Measurements from ENCODE around the gene LARGE1. TPM values are rescaled to one million over a fixed set of nuclear protein-coding genes. Genes with fewer than 3 reads are reported as not detected.

Gene LARGE1
- total and polyA plus RNA-seq, 4 experiments from 2014 or later, result 0.06 to 1.1 (median 1.0) TPM; not detected in 1

- no peaks in the 10 kb centered on the region for H3K4me1 ChIP-seq (ENCODE audit: insufficient read depth, low read length)
- no peak overlapping the region for H3K4me3 Mint-ChIP-seq
- H3K27ac ChIP-seq (ENCODE audit: low read depth, low read length), result no peak overlapping the region
- no peak overlapping the region for H3K4me3 ChIP-seq (ENCODE audit: low read length in 2 of 2)
- CTCF ChIA-PET (ENCODE audit: partially characterized antibody), result no interaction called here
- no peaks in the 10 kb centered on the region for H3K4me1 Mint-ChIP-seq
- H3K27me3 ChIP-seq (ENCODE audit: insufficient read depth, low read length), result no peaks in the 10 kb centered on the region
- POLR2A ChIA-PET (ENCODE audit: partially characterized antibody), result no interaction called here
- no peaks in the 10 kb centered on the region for H3K36me3 ChIP-seq (ENCODE audit: insufficient read depth, low read length)
- intact Hi-C loops (cut with micrococcal nuclease), result no loop called here
- peaks cover 0 to 10% (median 4%) of the 10 kb centered on the region in 8 donors for H3K9me3 Mint-ChIP-seq
- no peaks in the 10 kb centered on the region for H3K36me3 Mint-ChIP-seq
- H3K9me3 ChIP-seq (ENCODE audit: control insufficient read depth in 1 of 2, low read length in 2 of 2), result no peaks in the 10 kb centered on the region
- peaks cover 0 to 1% of the 10 kb centered on the region in 2 donors for H3K27me3 Mint-ChIP-seq
- no peak for DNase-seq
- no peak overlapping the region for H3K27ac Mint-ChIP-seq
Observed at GRCh38 chr22:33894515-33894914, 25.8 kb downstream of the LARGE1 start.

- POLR2A ChIA-PET (ENCODE audit: partially characterized antibody), result no interaction called here
- H3K9me3 Mint-ChIP-seq, result peaks cover 0 to 10% (median 4%) of the 10 kb centered on the region in 8 donors
- no peak overlapping the region for H3K4me3 Mint-ChIP-seq
- H3K36me3 ChIP-seq (ENCODE audit: insufficient read depth, low read length), result no peaks in the 10 kb centered on the region
- H3K27me3 Mint-ChIP-seq, result peaks cover 0 to 1% of the 10 kb centered on the region in 2 donors
- no peak overlapping the region for H3K27ac Mint-ChIP-seq
- no peak for DNase-seq
- H3K9me3 ChIP-seq (ENCODE audit: control insufficient read depth in 1 of 2, low read length in 2 of 2), result no peaks in the 10 kb centered on the region
- no peak overlapping the region for H3K4me3 ChIP-seq (ENCODE audit: low read length in 2 of 2)
- no peaks in the 10 kb centered on the region for H3K4me1 ChIP-seq (ENCODE audit: insufficient read depth, low read length)
- H3K27me3 ChIP-seq (ENCODE audit: insufficient read depth, low read length), result no peaks in the 10 kb centered on the region
- intact Hi-C loops (cut with micrococcal nuclease), result no loop called here
- H3K36me3 Mint-ChIP-seq, result no peaks in the 10 kb centered on the region
- no peaks in the 10 kb centered on the region for H3K4me1 Mint-ChIP-seq
- CTCF ChIA-PET (ENCODE audit: partially characterized antibody), result no interaction called here
- H3K27ac ChIP-seq (ENCODE audit: low read depth, low read length), result no peak overlapping the region
Observed at GRCh38 chr22:33894036-33894435, 26.2 kb downstream of the LARGE1 start.

GRCh38 chr22:33893512-33893911 lies 26.8 kb downstream of the LARGE1 start:
- DNase-seq, result no peak
- Mint-ChIP-seq H3K4me3 (no peak overlapping the region), H3K27ac (no peak overlapping the region), H3K4me1 (no peaks in the 10 kb centered on the region), H3K27me3 (peaks cover 0 to 1% of the 10 kb centered on the region in 2 donors), H3K36me3 (no peaks in the 10 kb centered on the region), H3K9me3 (peaks cover 0 to 10% (median 4%) of the 10 kb centered on the region in 8 donors)
- ChIA-PET CTCF (ENCODE audit: partially characterized antibody) (no interaction called here), POLR2A (ENCODE audit: partially characterized antibody) (no interaction called here)
- no peaks in the 10 kb centered on the region for H3K4me1 ChIP-seq (ENCODE audit: insufficient read depth, low read length)
- no peaks in the 10 kb centered on the region for H3K27me3 ChIP-seq (ENCODE audit: insufficient read depth, low read length)
- no peaks in the 10 kb centered on the region for H3K9me3 ChIP-seq (ENCODE audit: control insufficient read depth in 1 of 2, low read length in 2 of 2)
- intact Hi-C loops (cut with micrococcal nuclease), result no loop called here
- H3K27ac ChIP-seq (ENCODE audit: low read depth, low read length), result no peak overlapping the region
- no peaks in the 10 kb centered on the region for H3K36me3 ChIP-seq (ENCODE audit: insufficient read depth, low read length)
- no peak overlapping the region for H3K4me3 ChIP-seq (ENCODE audit: low read length in 2 of 2)

GRCh38 chr22:33891992-33892391 lies 28.3 kb downstream of the LARGE1 start:
- Mint-ChIP-seq H3K4me3 (no peak overlapping the region), H3K9me3 (peaks cover 0 to 10% (median 4%) of the 10 kb centered on the region in 8 donors), H3K27me3 (no peaks in the 10 kb centered on the region), H3K27ac (no peak overlapping the region), H3K36me3 (no peaks in the 10 kb centered on the region), H3K4me1 (no peaks in the 10 kb centered on the region)
- Histone ChIP-seq H3K4me3 (ENCODE audit: low read length in 2 of 2) (no peak overlapping the region), H3K27ac (ENCODE audit: low read depth, low read length) (no peak overlapping the region), H3K4me1 (ENCODE audit: insufficient read depth, low read length) (no peaks in the 10 kb centered on the region), H3K9me3 (ENCODE audit: control insufficient read depth in 1 of 2, low read length in 2 of 2) (no peaks in the 10 kb centered on the region), H3K27me3 (ENCODE audit: insufficient read depth, low read length) (no peaks in the 10 kb centered on the region), H3K36me3 (ENCODE audit: insufficient read depth, low read length) (no peaks in the 10 kb centered on the region)
- intact Hi-C loops (cut with micrococcal nuclease), result no loop called here
- ChIA-PET POLR2A (ENCODE audit: partially characterized antibody) (no interaction called here), CTCF (ENCODE audit: partially characterized antibody) (no interaction called here)
- no peak for DNase-seq

- Histone ChIP-seq H3K27me3 (ENCODE audit: insufficient read depth, low read length) (no peaks in the 10 kb centered on the region), H3K4me1 (ENCODE audit: insufficient read depth, low read length) (no peaks in the 10 kb centered on the region), H3K27ac (ENCODE audit: low read depth, low read length) (no peak overlapping the region), H3K4me3 (ENCODE audit: low read length in 2 of 2) (no peak overlapping the region), H3K9me3 (ENCODE audit: control insufficient read depth in 1 of 2, low read length in 2 of 2) (no peaks in the 10 kb centered on the region), H3K36me3 (ENCODE audit: insufficient read depth, low read length) (no peaks in the 10 kb centered on the region)
- H3K36me3 Mint-ChIP-seq, result no peaks in the 10 kb centered on the region
- no peak for DNase-seq
- intact Hi-C loops (cut with micrococcal nuclease), result no loop called here
- H3K4me3 Mint-ChIP-seq, result no peak overlapping the region
- H3K27me3 Mint-ChIP-seq, result no peaks in the 10 kb centered on the region
- H3K27ac Mint-ChIP-seq, result no peak overlapping the region
- H3K9me3 Mint-ChIP-seq, result peaks cover 0 to 10% (median 4%) of the 10 kb centered on the region in 8 donors
- no peaks in the 10 kb centered on the region for H3K4me1 Mint-ChIP-seq
- CTCF ChIA-PET (ENCODE audit: partially characterized antibody), result no interaction called here
- POLR2A ChIA-PET (ENCODE audit: partially characterized antibody), result no interaction called here
Observed at GRCh38 chr22:33891455-33891854, 28.8 kb downstream of the LARGE1 start.

GRCh38 chr22:33889748-33890147 lies 30.5 kb downstream of the LARGE1 start:
- Mint-ChIP-seq H3K4me1 (no peaks in the 10 kb centered on the region), H3K36me3 (no peaks in the 10 kb centered on the region), H3K9me3 (peaks cover 0 to 8% (median 1%) of the 10 kb centered on the region in 8 donors), H3K4me3 (no peak overlapping the region), H3K27me3 (no peaks in the 10 kb centered on the region), H3K27ac (no peak overlapping the region)
- ChIA-PET CTCF (ENCODE audit: partially characterized antibody) (no interaction called here), POLR2A (ENCODE audit: partially characterized antibody) (no interaction called here)
- DNase-seq, result no peak
- Histone ChIP-seq H3K27ac (ENCODE audit: low read depth, low read length) (no peak overlapping the region), H3K27me3 (ENCODE audit: insufficient read depth, low read length) (no peaks in the 10 kb centered on the region), H3K9me3 (ENCODE audit: control insufficient read depth in 1 of 2, low read length in 2 of 2) (no peaks in the 10 kb centered on the region), H3K4me1 (ENCODE audit: insufficient read depth, low read length) (no peaks in the 10 kb centered on the region), H3K36me3 (ENCODE audit: insufficient read depth, low read length) (no peaks in the 10 kb centered on the region), H3K4me3 (ENCODE audit: low read length in 2 of 2) (no peak overlapping the region)
- intact Hi-C loops (cut with micrococcal nuclease), result no loop called here

GRCh38 chr22:33888821-33889220 lies 31.5 kb downstream of the LARGE1 start:
- Histone ChIP-seq H3K9me3 (ENCODE audit: control insufficient read depth in 1 of 2, low read length in 2 of 2) (no peaks in the 10 kb centered on the region), H3K27me3 (ENCODE audit: insufficient read depth, low read length) (no peaks in the 10 kb centered on the region), H3K36me3 (ENCODE audit: insufficient read depth, low read length) (no peaks in the 10 kb centered on the region), H3K4me3 (ENCODE audit: low read length in 2 of 2) (no peak overlapping the region), H3K4me1 (ENCODE audit: insufficient read depth, low read length) (no peaks in the 10 kb centered on the region), H3K27ac (ENCODE audit: low read depth, low read length) (no peak overlapping the region)
- intact Hi-C loops (cut with micrococcal nuclease), result no loop called here
- ChIA-PET CTCF (ENCODE audit: partially characterized antibody) (no interaction called here), POLR2A (ENCODE audit: partially characterized antibody) (no interaction called here)
- peaks cover 0 to 1% of the 10 kb centered on the region in 2 donors for H3K27me3 Mint-ChIP-seq
- DNase-seq, result no peak
- no peak overlapping the region for H3K27ac Mint-ChIP-seq
- H3K36me3 Mint-ChIP-seq, result no peaks in the 10 kb centered on the region
- no peak overlapping the region for H3K4me3 Mint-ChIP-seq
- H3K9me3 Mint-ChIP-seq, result peaks cover 0 to 8% (median 2%) of the 10 kb centered on the region in 8 donors
- H3K4me1 Mint-ChIP-seq, result no peaks in the 10 kb centered on the region

- POLR2A ChIA-PET (ENCODE audit: partially characterized antibody), result no interaction called here
- no peak for DNase-seq
- no peak overlapping the region for H3K27ac Mint-ChIP-seq
Observed at GRCh38 chr22:33887173-33887572, 33.1 kb downstream of the LARGE1 start.

More at GRCh38 chr22:33887173-33887572, 33.1 kb downstream of the LARGE1 start:
- CTCF ChIA-PET (ENCODE audit: partially characterized antibody), result no interaction called here
- H3K36me3 Mint-ChIP-seq, result no peaks in the 10 kb centered on the region
- H3K9me3 Mint-ChIP-seq, result peaks cover 0 to 13% (median 3%) of the 10 kb centered on the region in 8 donors
- no peaks in the 10 kb centered on the region for H3K4me1 ChIP-seq (ENCODE audit: insufficient read depth, low read length)
- peaks cover 0 to 1% of the 10 kb centered on the region in 2 donors for H3K27me3 Mint-ChIP-seq
- H3K27me3 ChIP-seq (ENCODE audit: insufficient read depth, low read length), result no peaks in the 10 kb centered on the region
- H3K9me3 ChIP-seq (ENCODE audit: control insufficient read depth in 1 of 2, low read length in 2 of 2), result no peaks in the 10 kb centered on the region
- H3K4me1 Mint-ChIP-seq, result no peaks in the 10 kb centered on the region
- intact Hi-C loops (cut with micrococcal nuclease), result no loop called here
- H3K36me3 ChIP-seq (ENCODE audit: insufficient read depth, low read length), result no peaks in the 10 kb centered on the region
- no peak overlapping the region for H3K27ac ChIP-seq (ENCODE audit: low read depth, low read length)
- H3K4me3 Mint-ChIP-seq, result no peak overlapping the region
- H3K4me3 ChIP-seq (ENCODE audit: low read length in 2 of 2), result no peak overlapping the region
